H9 (cell line): ENCODE measurements around the gene CYBA. TPM values are rescaled to one million over a fixed set of nuclear protein-coding genes. Genes with fewer than 3 reads are reported as not detected.
A peak's percentile ranks its signal among the peaks of the same experiment; 100 is the strongest.

Experiments
- DNase-seq: peaks from one replicate; pipeline ENCODE4 v3.0.0-alpha.2; 2017
- H2AFZ ChIP-seq: one replicate; pipeline ENCODE4 v1.6.1; 2013; ENCODE audit warnings: mild to moderate bottlenecking, low read length, control low read depth, moderate library complexity
- H2AK5ac ChIP-seq: 2 replicates; pipeline ENCODE4 v1.6.1; 2013; ENCODE audit warnings: low read length, control low read depth, mixed read lengths; ENCODE audit not compliant: insufficient read length
- H2BK120ac ChIP-seq: one replicate; pipeline ENCODE4 v1.6.1; 2013; ENCODE audit warnings: low read depth, mild to moderate bottlenecking, low read length, control low read depth, inconsistent platforms; ENCODE audit not compliant: poor library complexity, severe bottlenecking
- H2BK12ac ChIP-seq: 2 replicates; pipeline ENCODE4 v1.6.1; 2013; ENCODE audit warnings: low read length, control low read depth, mixed read lengths, low read depth; ENCODE audit not compliant: insufficient read length
- H2BK15ac ChIP-seq: 2 replicates; pipeline ENCODE4 v1.6.1; 2013; ENCODE audit warnings: low read depth, low read length, control low read depth
- H2BK20ac ChIP-seq: one replicate; pipeline ENCODE4 v1.6.1; 2013; ENCODE audit warnings: low read depth, mild to moderate bottlenecking, low read length, control low read depth, inconsistent platforms; ENCODE audit not compliant: poor library complexity, severe bottlenecking
- H2BK5ac ChIP-seq: 2 replicates; pipeline ENCODE4 v1.6.1; 2013; ENCODE audit warnings: low read length, control low read depth, mixed read lengths; ENCODE audit not compliant: insufficient read length
- H3K14ac ChIP-seq: 2 replicates; pipeline ENCODE4 v1.6.1; 2013; ENCODE audit warnings: low read length, control low read depth; ENCODE audit not compliant: insufficient read depth
- H3K18ac ChIP-seq: 2 replicates; pipeline ENCODE4 v1.6.1; 2013; ENCODE audit warnings: low read depth, mild to moderate bottlenecking, mixed read lengths, low read length, control low read depth; ENCODE audit not compliant: insufficient read length
- H3K23ac ChIP-seq: 2 replicates; pipeline ENCODE4 v1.6.1; 2013; ENCODE audit warnings: low read length, control low read depth, mixed read lengths, low read depth; ENCODE audit not compliant: insufficient read length
- H3K23me2 ChIP-seq: 2 replicates; pipeline ENCODE4 v1.6.1; 2013; ENCODE audit warnings: low read depth, mild to moderate bottlenecking, mixed read lengths, low read length, control low read depth; ENCODE audit not compliant: insufficient read length, poor library complexity, severe bottlenecking
- H3K27ac ChIP-seq: 2 replicates; pipeline ENCODE4 v1.5.1; 2013; ENCODE audit warnings: low read length, control low read depth, mixed read lengths, low read depth; ENCODE audit not compliant: insufficient read length
- H3K27me3 ChIP-seq: 2 replicates; pipeline ENCODE4 v1.6.1; 2013; ENCODE audit warnings: low read length, control low read depth, inconsistent platforms; ENCODE audit not compliant: insufficient read depth
- H3K4ac ChIP-seq: 2 replicates; pipeline ENCODE4 v1.6.1; 2013; ENCODE audit warnings: low read depth, mild to moderate bottlenecking, control low read depth, inconsistent platforms, low read length, moderate library complexity
- H3K4me1 ChIP-seq: 2 replicates; pipeline ENCODE4 v1.6.1; 2013; ENCODE audit warnings: low read length, control low read depth, inconsistent platforms; ENCODE audit not compliant: insufficient read depth
- H3K4me2 ChIP-seq: 2 replicates; pipeline ENCODE4 v1.6.1; 2013; ENCODE audit warnings: low read length, control low read depth, mixed read lengths; ENCODE audit not compliant: insufficient read length, insufficient read depth
- H3K56ac ChIP-seq: 2 replicates; pipeline ENCODE4 v1.6.1; 2013; ENCODE audit warnings: low read depth, mild to moderate bottlenecking, mixed read lengths, low read length, control low read depth; ENCODE audit not compliant: insufficient read length
- H3K79me1 ChIP-seq: 2 replicates; pipeline ENCODE4 v1.6.1; 2013; ENCODE audit warnings: low read depth, mild to moderate bottlenecking, moderate library complexity, low read length, control low read depth, inconsistent platforms; ENCODE audit not compliant: insufficient read depth, poor library complexity, severe bottlenecking
- H3K79me2 ChIP-seq: 2 replicates; pipeline ENCODE4 v1.6.1; 2013; ENCODE audit warnings: low read length, control low read depth, inconsistent platforms; ENCODE audit not compliant: insufficient read depth
- H3K9ac ChIP-seq: 2 replicates; pipeline ENCODE4 v1.6.1; 2013; ENCODE audit warnings: low read length, control low read depth, mixed read lengths; ENCODE audit not compliant: insufficient read length; ENCODE audit errors: extremely low read depth
- H3K9me3 ChIP-seq: one replicate; pipeline ENCODE4 v1.6.1; 2013; ENCODE audit warnings: low read depth, low read length, inconsistent platforms; ENCODE audit not compliant: control insufficient read depth
- H3T11ph ChIP-seq: one replicate; pipeline ENCODE4 v1.6.1; 2013; ENCODE audit warnings: mild to moderate bottlenecking, low read length, control low read depth, inconsistent platforms
- H4K20me1 ChIP-seq: one replicate; pipeline ENCODE4 v1.6.1; 2013; ENCODE audit not compliant: control insufficient read depth, insufficient read length, insufficient read depth
- H4K5ac ChIP-seq: 2 replicates; pipeline ENCODE4 v1.6.1; 2013; ENCODE audit warnings: low read depth, mild to moderate bottlenecking, mixed read lengths, low read length, control low read depth; ENCODE audit not compliant: insufficient read length
- H4K8ac ChIP-seq: replicated peaks from 2 replicates; pipeline ENCODE4 v1.6.1; 2013; ENCODE audit warnings: low read length, control low read depth, mixed read lengths, low read depth; ENCODE audit not compliant: insufficient read length
- H4K91ac ChIP-seq: 2 replicates; pipeline ENCODE4 v1.6.1; 2013; ENCODE audit warnings: low read depth, mild to moderate bottlenecking, moderate library complexity, mixed read lengths, low read length, control low read depth; ENCODE audit not compliant: insufficient read length
- H3K27ac Mint-ChIP-seq, 3 experiments: 2 replicates in 2 of 3; 3 replicates in 1 of 3; pipeline ENCODE4 v1.8.0; 2020 to 2021; ENCODE audit warnings: mixed read lengths in 3 of 3, mild to moderate bottlenecking in 1 of 3, moderate library complexity in 1 of 3
- H3K27me3 Mint-ChIP-seq: 2 replicates; pipeline ENCODE4 v1.8.0; 2021; ENCODE audit warnings: low read depth, mild to moderate bottlenecking, moderate library complexity, mixed read lengths
- H3K36me3 Mint-ChIP-seq, 3 experiments: 2 replicates in 2 of 3; 3 replicates in 1 of 3; pipeline ENCODE4 v1.8.0; 2020 to 2021; ENCODE audit warnings: low read depth in 3 of 3, mixed read lengths in 3 of 3; ENCODE audit not compliant: insufficient read depth in 1 of 3
- H3K4me1 Mint-ChIP-seq, 2 experiments: 2 replicates each; pipeline ENCODE4 v1.8.0; 2020; ENCODE audit warnings: mixed read lengths in 2 of 2
- H3K4me3 Mint-ChIP-seq, 2 experiments: 2 replicates in 1 of 2; 3 replicates in 1 of 2; pipeline ENCODE4 v1.8.0; 2020 to 2021; ENCODE audit warnings: mild to moderate bottlenecking in 2 of 2, mixed read lengths in 2 of 2, moderate library complexity in 1 of 2
- H3K9me3 Mint-ChIP-seq, 2 experiments: 2 replicates in 1 of 2; 3 replicates in 1 of 2; pipeline ENCODE4 v1.8.0; 2020; ENCODE audit warnings: mild to moderate bottlenecking in 2 of 2, mixed read lengths in 2 of 2, moderate library complexity in 1 of 2
- WGBS: extraction: QIAGEN DNeasy Blood & Tissue Kit; methylation state at CpG from one replicate; pipeline ENCODE4 v1.1.7; 2013; ENCODE audit warnings: missing lambda C conversion rate, low lambda C conversion rate, mixed read lengths; ENCODE audit not compliant: insufficient read length; ENCODE audit errors: extremely low coverage; 5-methylcytosine and 5-hydroxymethylcytosine counted together
- total RNA-seq: library from RNA; stranded (reverse); gene quantifications from 2 replicates; pipeline ENCODE4 v1.2.1, GENCODE V29; 2021
- TF ChIP-seq, protein P1 (sequence below): fragments of 200-600 bp; sonication (generic); conservative IDR thresholded peaks from 3 replicates; pipeline ENCODE4 v1.8.0; 2021; ENCODE audit warnings: antibody characterized with exemption, mild to moderate bottlenecking

The CYBA gene
- total RNA-seq, 1 experiment from 2014 or later, result 153 TPM

DNA sequence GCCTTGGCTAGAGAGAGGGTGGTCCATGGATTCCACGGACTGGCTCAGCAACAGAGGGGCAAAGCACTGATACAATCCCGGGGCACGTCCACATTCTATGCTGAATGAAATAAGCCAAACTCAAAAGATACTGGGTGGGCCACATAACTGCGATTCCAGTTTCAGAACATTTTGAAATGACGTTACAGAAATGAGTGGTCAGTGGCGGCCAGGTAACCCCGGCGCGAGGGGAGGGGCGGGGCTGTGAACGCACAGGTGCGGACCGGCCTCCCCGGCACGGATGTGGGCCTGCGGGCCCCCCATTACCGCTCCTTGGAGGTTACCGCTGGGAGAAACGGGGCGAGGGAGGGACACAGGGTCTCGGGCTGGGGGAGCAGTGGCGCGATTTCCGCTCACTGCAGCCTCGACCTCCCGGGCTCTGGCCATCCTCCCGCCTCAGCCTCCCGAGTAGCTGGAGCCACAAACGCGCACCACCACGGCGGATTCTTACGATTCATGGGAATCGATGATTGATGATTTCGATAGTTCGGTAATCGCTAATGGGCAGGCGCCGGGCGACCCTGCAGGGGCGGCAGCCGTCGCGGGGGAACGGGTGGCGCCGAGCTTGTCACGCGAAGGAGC is 11.5 kb upstream of the CYBA start:
- Histone ChIP-seq H3K4me2 (peak overlapping the region; percentile 77), H2AK5ac (no peak overlapping the region), H2AFZ (no peak overlapping the region), H2BK15ac (no peak overlapping the region), H3K9ac (peak overlapping the region; percentile 3), H3K14ac (no peak overlapping the region), H3K4me1 (peaks cover 3% of the 10 kb centered on the region; the same call in 1 of the 2 replicates), H3K79me1 (peaks cover 3% of the 10 kb centered on the region), H2BK5ac (no peak overlapping the region), H3K23me2 (peaks cover 11% of the 10 kb centered on the region), H3K27me3 (no peaks in the 10 kb centered on the region), H4K20me1 (no peaks in the 10 kb centered on the region), H2BK12ac (no peak overlapping the region), H3K56ac (no peak overlapping the region), H4K5ac (no peak overlapping the region), H2BK20ac (no peak overlapping the region), H3K9me3 (no peaks in the 10 kb centered on the region), H4K8ac (no peak overlapping the region), H3T11ph (no peak overlapping the region), H3K23ac (no peak overlapping the region), H2BK120ac (no peak overlapping the region), H3K27ac (no peak overlapping the region), H3K4ac (no peak overlapping the region), H4K91ac (no peak overlapping the region), H3K18ac (no peak overlapping the region), H3K79me2 (peaks cover 22% of the 10 kb centered on the region; the same call in 1 of the 2 replicates)
- peak; percentile 32 for DNase-seq
- peaks cover 12 to 24% of the 10 kb centered on the region in 2 experiments for H3K4me1 Mint-ChIP-seq
- H3K27ac Mint-ChIP-seq, result peak overlapping the region; percentile 49 to 82 (median 77); a peak in 4 of 7 replicates
- TF ChIP-seq, protein P1, sequence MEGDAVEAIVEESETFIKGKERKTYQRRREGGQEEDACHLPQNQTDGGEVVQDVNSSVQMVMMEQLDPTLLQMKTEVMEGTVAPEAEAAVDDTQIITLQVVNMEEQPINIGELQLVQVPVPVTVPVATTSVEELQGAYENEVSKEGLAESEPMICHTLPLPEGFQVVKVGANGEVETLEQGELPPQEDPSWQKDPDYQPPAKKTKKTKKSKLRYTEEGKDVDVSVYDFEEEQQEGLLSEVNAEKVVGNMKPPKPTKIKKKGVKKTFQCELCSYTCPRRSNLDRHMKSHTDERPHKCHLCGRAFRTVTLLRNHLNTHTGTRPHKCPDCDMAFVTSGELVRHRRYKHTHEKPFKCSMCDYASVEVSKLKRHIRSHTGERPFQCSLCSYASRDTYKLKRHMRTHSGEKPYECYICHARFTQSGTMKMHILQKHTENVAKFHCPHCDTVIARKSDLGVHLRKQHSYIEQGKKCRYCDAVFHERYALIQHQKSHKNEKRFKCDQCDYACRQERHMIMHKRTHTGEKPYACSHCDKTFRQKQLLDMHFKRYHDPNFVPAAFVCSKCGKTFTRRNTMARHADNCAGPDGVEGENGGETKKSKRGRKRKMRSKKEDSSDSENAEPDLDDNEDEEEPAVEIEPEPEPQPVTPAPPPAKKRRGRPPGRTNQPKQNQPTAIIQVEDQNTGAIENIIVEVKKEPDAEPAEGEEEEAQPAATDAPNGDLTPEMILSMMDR, result no peak
- H3K36me3 Mint-ChIP-seq, result peaks cover 7 to 15% (median 13%) of the 10 kb centered on the region in 3 experiments; a peak in 6 of 7 replicates
- no peaks in the 10 kb centered on the region for H3K9me3 Mint-ChIP-seq
- WGBS, result no CpG with 5 or more reads among the region's 49 CpGs
- H3K27me3 Mint-ChIP-seq, result no peaks in the 10 kb centered on the region; the same call in 1 of the 2 replicates
- H3K4me3 Mint-ChIP-seq, result peak overlapping the region; percentile 91 to 97
